Activated T-helper 17 cell treated with anti-CD3 and anti-CD28 coated beads, Interleukin-2, amount 50 U/mL, for 72 hours (primary cell): ENCODE data around the gene FOXJ1. TPM values are rescaled to one million over a fixed set of nuclear protein-coding genes. Genes with fewer than 3 reads are reported as not detected.

Source experiments
- ATAC-seq: fragments of 150-1000 bp; cut with Tn5 transposase; replicated peaks from 2 replicates; pipeline ENCODE4 v1.10.0; 2021; ENCODE audit warnings: mild to moderate bottlenecking, moderate library complexity
- H3K27ac Mint-ChIP-seq: one replicate; pipeline ENCODE4 v1.8.0; 2022; ENCODE audit warnings: mixed read lengths
- H3K27me3 Mint-ChIP-seq: one replicate; pipeline ENCODE4 v1.8.0; 2022; ENCODE audit warnings: mixed read lengths
- H3K36me3 Mint-ChIP-seq: one replicate; pipeline ENCODE4 v1.8.0; 2022; ENCODE audit warnings: low read depth, mild to moderate bottlenecking, mixed read lengths
- H3K4me1 Mint-ChIP-seq: one replicate; pipeline ENCODE4 v1.8.0; 2022; ENCODE audit warnings: mixed read lengths
- H3K4me3 Mint-ChIP-seq: one replicate; pipeline ENCODE4 v1.8.0; 2022; ENCODE audit warnings: mild to moderate bottlenecking, mixed read lengths
- H3K9me3 Mint-ChIP-seq: one replicate; pipeline ENCODE4 v1.8.0; 2022; ENCODE audit warnings: mixed read lengths
- total RNA-seq, 2 donors: library from RNA; stranded (reverse); gene quantifications; one replicate each; pipeline ENCODE4 v1.2.3, GENCODE V29; 2022

FOXJ1 gene
- total RNA-seq, 2 donors from 2014 or later = 0.15 TPM; not detected in 1

DNA sequence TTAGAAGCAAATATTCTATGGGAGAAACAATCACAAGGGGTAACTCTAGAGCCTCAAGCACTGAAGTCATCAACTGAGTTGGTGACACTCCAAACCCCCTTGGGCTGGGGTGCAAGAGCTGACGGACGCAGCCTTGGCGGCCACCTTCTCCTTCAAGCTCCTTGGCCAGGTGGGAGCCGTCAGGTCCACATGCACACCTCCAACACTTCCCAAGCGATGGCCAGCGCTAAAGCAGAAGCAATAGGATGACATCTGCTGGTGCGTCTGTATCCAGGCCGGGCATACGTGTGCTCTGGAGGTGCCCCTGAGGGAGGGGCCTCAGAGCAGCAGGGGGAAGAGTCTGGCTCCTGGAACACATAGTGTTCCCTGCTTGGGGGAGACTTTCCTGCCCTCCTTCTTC is 12.2 kb upstream of the FOXJ1 start:
- peak overlapping the region; percentile 78 for H3K27ac Mint-ChIP-seq
- H3K4me1 Mint-ChIP-seq = peaks cover 7% of the 10 kb centered on the region
- H3K9me3 Mint-ChIP-seq = no peaks in the 10 kb centered on the region
- H3K36me3 Mint-ChIP-seq = peaks cover 26% of the 10 kb centered on the region
- no peaks in the 10 kb centered on the region for H3K27me3 Mint-ChIP-seq
- no peak for ATAC-seq
- no peak overlapping the region for H3K4me3 Mint-ChIP-seq

DNA sequence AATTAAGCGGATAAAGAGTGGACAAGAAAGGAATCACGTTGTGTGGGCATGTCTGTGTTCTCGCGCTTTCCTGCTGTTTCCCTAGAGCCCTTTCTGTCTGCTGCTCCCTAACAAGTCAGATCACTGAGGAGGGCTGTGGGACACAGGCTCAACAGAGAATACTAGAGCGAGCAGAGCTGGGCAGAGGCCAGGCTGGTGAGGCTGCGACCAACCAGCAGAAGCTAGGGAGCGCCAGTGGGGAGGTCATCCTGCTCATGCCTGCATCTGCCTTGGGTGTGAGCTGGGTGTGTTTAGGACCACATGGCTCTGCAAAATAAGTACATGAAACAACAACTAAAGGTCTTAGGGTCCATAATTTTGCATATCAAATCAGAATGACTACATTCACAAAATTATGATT is 11.5 kb upstream of the FOXJ1 start:
- peaks cover 7% of the 10 kb centered on the region for H3K4me1 Mint-ChIP-seq
- H3K4me3 Mint-ChIP-seq = no peak overlapping the region
- peak overlapping the region; percentile 78 for H3K27ac Mint-ChIP-seq
- peaks cover 21% of the 10 kb centered on the region for H3K36me3 Mint-ChIP-seq
- no peak for ATAC-seq
- no peaks in the 10 kb centered on the region for H3K9me3 Mint-ChIP-seq
- H3K27me3 Mint-ChIP-seq = no peaks in the 10 kb centered on the region

DNA sequence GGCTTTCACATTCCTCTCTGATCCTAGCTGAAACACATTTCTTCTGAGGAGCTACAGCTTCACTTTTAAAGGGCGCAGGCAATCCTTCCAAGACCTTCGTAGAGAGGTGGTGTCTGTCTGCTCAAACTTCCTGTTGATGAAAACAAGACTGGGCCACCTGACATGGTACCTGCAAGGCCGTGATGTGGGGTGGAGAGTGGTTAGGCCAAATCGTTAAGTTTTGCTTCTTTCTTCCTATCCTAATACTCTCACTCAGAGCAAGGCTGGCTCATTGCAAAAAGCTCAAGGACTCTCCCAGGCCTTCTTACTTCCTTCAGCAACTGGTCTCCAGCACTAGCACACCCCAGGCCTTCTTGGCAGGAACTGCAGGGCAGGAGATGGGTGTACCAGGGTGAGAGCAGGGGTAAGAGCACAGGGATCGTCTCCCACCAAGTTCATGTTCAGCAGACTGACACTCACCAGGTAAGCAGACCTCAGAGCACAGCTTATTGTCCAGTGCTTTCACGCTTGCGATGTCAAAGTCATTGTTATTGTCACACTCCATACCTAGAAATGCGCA is 10.9 kb upstream of the FOXJ1 start:
- H3K27me3 Mint-ChIP-seq = no peaks in the 10 kb centered on the region
- peaks cover 15% of the 10 kb centered on the region for H3K36me3 Mint-ChIP-seq
- peak overlapping the region; percentile 78 for H3K27ac Mint-ChIP-seq
- no peaks in the 10 kb centered on the region for H3K9me3 Mint-ChIP-seq
- peaks cover 7% of the 10 kb centered on the region for H3K4me1 Mint-ChIP-seq
- no peak for ATAC-seq
- peak overlapping the region; percentile 11 for H3K4me3 Mint-ChIP-seq

DNA sequence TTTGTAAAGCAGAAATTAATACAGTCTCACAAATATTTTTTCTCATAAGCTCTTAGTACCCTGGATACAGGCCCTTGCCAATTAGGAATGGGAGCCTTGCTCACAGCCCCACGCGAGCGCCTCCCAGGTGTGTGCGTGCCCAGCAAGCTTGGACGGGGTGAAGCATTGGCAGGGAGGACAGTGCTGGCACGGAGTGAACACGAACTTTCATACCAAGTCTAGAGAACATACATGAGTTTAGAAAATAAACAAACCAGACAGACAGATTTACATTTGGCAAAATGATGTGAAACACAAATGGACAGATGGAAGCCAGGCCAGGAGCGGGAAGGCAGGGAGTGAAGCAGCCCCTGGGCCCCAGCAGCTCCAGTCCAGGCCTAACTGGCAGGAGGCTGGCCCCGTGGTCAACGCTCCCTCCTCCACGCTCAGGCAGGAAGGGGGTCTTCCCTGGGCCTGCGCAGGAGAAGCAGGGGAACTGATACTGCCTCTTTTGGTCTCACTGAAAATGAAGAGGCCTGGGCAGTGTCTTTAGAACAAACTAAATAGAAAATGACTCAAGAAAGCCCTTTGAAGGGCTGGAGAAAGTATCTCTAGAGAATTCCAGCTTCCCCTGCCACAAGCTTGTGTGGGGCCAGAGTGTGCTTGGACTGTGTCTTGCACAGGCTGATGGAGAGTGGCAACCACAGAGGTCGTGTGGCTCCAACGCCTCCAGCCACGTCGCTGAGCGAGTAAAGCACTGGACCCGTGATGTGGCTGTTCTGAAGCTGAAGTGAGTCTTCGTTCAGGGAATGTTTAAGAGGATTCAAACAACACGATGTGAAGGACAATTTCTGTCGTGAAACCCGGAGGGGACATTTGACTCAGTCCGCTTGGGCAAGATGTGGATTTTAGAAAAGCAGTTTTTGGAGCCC is 9.9 kb upstream of the FOXJ1 start:
- ATAC-seq = no peak
- peaks cover 15% of the 10 kb centered on the region for H3K36me3 Mint-ChIP-seq
- H3K27ac Mint-ChIP-seq = no peak overlapping the region
- H3K4me3 Mint-ChIP-seq = no peak overlapping the region
- H3K9me3 Mint-ChIP-seq = no peaks in the 10 kb centered on the region
- H3K27me3 Mint-ChIP-seq = no peaks in the 10 kb centered on the region
- peaks cover 9% of the 10 kb centered on the region for H3K4me1 Mint-ChIP-seq

DNA sequence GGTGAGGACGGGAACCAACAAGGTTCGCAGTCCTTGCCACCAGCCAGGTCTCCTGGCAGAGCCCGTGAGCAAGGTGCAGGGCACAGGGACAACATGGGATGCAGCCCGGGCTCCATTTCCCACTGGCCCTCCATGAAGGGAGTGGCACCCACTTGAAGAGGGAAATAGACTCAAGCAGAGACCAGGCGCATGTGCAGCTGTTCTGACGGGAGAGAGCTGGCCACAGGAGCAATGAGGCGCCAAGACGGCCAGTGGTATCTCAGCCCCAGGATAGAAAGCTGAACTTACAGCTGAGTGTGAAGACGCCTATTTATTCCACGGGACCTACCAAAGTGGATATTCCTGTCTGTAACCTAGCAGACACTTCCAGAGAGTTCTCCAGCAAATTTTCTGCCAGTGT is 8.2 kb upstream of the FOXJ1 start:
- ATAC-seq = no peak
- Mint-ChIP-seq H3K4me1 (peaks cover 23% of the 10 kb centered on the region), H3K27me3 (no peaks in the 10 kb centered on the region), H3K36me3 (peaks cover 15% of the 10 kb centered on the region), H3K9me3 (no peaks in the 10 kb centered on the region), H3K27ac (peak overlapping the region; percentile 29), H3K4me3 (no peak overlapping the region)

DNA sequence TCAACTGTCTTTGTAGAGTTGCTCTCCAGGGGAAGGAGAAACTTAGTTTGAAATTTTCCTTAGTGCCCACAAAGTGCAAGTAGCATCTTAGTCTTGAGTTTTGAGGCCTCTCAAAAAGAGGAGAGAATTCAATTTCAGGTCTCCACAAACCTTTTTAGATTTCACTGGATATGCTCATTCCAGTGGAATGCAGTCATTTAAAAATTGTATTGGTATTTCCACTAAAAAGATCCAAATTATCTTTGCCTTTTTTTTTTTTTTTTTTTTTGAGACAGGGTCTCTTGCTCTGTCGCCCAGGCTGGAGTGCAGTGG is 6.9 kb upstream of the FOXJ1 start:
- no peak overlapping the region for H3K27ac Mint-ChIP-seq
- no peak for ATAC-seq
- H3K9me3 Mint-ChIP-seq = no peaks in the 10 kb centered on the region
- peaks cover 29% of the 10 kb centered on the region for H3K4me1 Mint-ChIP-seq
- no peak overlapping the region for H3K4me3 Mint-ChIP-seq
- H3K27me3 Mint-ChIP-seq = no peaks in the 10 kb centered on the region
- peaks cover 15% of the 10 kb centered on the region for H3K36me3 Mint-ChIP-seq

DNA sequence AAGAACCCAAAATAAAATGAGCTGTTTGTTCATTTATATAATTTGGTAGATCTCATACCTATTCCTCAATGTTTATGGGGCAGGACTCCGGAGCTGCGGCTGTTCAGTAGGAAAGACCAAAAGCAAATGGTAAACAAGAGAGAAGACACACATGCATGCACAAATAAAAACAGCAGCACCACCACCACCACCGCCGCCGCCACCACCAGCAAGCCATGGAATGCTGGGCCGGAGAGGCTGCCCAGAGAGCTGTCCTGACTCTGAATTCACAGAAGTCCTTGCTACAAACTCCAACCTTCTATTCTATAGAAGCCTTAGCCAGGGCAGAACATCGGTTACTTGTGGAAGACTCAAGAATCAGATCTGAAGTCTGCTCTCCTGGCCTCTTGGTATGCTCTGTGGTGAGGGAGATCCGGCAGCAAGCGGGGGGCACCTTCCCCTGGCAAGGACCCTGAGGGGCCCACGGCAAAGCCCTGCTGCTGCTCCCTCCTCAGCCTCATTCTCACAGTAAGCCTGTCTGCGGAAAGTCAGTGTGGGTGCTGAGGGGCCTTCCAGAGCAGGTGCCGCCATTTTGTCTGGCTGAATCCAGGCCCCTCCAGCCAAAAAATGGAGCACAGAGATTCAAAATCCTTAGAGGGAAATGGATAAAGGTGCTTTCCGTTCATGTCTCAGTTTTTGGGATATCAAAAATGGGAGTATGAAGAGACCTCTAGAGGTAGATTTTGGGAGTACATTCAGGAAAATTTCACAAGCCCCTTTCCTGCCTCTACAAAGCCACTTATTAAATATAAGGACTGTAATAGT is 6.4 kb upstream of the FOXJ1 start:
- Mint-ChIP-seq H3K4me1 (peaks cover 32% of the 10 kb centered on the region), H3K27me3 (no peaks in the 10 kb centered on the region), H3K27ac (peak overlapping the region; percentile 92), H3K9me3 (no peaks in the 10 kb centered on the region), H3K4me3 (no peak overlapping the region), H3K36me3 (peaks cover 9% of the 10 kb centered on the region)
- no peak for ATAC-seq

DNA sequence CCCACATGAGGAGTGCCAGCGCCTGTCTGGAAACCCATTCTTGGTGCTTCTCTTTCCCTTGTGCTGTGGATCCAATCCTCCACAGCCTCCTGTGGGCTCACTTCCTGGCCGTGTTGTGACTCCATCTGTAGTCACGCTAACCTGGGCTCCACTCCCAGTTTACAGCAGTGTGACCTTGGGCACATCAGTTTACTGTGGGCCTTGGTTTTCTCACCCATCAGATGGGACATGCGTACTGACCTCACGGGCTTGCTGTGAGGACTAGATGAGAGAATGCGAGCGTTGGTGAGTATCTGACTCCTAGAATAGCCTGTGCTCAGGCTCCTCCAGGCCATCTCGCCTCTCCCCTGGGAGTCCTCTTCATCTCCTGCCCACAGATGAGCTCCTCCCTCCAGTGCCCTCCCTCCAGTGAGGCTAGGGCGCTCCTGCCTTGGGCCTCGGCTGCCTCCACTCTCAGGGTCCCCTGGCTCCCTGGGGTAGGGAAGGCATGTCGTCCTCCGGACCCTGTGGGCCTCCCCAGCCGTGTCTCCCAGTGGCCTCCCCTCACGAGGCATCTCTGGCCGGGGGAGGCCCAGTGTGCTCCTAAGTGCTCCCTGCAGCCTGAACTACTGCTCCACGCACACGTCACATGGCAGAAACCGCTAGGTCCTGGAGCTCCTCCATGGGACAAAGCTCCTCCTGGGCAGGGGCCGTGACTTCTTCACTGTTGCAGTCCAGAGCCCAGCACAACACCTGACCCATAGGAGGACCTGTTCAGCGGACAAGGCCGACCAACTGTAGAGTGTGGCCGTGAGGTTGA is 5.2 kb upstream of the FOXJ1 start:
- peaks cover 29% of the 10 kb centered on the region for H3K4me1 Mint-ChIP-seq
- ATAC-seq = peak; percentile 61
- H3K36me3 Mint-ChIP-seq = peaks cover 6% of the 10 kb centered on the region
- H3K27me3 Mint-ChIP-seq = no peaks in the 10 kb centered on the region
- peak overlapping the region; percentile 78 for H3K4me3 Mint-ChIP-seq
- H3K9me3 Mint-ChIP-seq = no peaks in the 10 kb centered on the region
- H3K27ac Mint-ChIP-seq = peak overlapping the region; percentile 92

DNA sequence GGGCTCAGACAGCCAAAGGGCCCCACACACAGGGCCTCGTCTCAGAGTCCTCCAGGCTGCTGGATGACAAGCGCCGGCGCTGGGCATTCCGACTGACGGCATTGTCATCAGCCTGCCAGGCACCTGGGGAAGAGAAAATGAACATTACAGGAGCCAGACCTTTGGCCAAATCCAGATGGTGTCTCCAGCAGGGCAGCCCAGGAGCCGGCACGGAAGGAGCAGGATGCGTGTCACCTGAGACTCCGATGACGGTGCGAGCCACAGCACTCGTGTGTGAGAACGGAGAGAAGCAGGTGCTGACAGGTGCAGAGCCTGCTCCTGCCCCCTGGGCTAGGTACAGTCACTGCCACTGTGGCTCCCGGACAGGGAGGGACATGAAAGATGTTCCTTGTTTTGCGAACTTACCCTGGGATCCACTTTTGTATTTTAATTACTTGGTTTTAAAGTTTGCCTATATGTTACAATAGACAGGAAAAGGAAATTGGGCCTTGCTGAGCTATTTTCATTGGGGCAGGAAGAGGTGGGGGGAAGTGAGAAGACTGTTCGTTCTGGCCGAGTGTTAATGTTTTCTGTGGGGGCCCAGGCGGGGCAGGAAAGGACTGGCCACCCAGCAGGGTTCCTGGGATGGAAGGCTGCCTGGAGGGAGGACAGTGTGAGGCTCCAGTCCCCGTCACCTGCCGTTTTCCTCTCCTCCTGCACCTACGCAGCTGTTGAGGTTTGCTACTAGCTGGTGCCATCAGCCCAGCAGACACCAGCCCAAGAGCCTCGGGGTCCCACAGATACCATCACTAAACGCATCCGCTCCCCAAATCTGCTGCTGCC is 4.4 kb upstream of the FOXJ1 start:
- peak overlapping the region; percentile 92 for H3K27ac Mint-ChIP-seq
- peaks cover 6% of the 10 kb centered on the region for H3K36me3 Mint-ChIP-seq
- peaks cover 29% of the 10 kb centered on the region for H3K4me1 Mint-ChIP-seq
- peak overlapping the region; percentile 78 for H3K4me3 Mint-ChIP-seq
- H3K27me3 Mint-ChIP-seq = peaks cover 2% of the 10 kb centered on the region
- no peaks in the 10 kb centered on the region for H3K9me3 Mint-ChIP-seq
- peak; percentile 57 for ATAC-seq

DNA sequence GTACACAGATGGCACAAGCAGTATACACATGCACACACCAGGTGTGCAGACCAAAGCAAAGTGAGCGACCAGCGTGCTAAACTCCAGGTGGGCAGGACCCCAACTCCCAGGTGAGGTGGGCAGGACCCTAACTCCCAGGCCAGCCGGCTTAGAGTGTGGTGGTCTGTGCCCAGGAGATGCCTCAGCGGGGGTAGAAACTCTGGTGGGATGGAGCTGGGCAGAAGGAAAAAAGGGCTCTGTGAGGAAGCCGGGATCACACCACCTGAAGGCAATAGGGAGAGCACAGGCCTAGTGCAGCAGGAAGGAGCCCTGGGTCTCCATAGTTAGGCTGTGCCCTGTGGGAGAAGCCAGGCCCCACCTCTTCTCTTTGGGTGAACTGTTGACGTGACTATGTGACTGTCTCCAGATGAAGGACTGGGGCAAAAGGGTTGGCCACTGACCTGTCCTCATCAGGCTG is 1.6 kb upstream of the FOXJ1 start:
- H3K27me3 Mint-ChIP-seq = peaks cover 6% of the 10 kb centered on the region
- H3K36me3 Mint-ChIP-seq = no peaks in the 10 kb centered on the region
- ATAC-seq = no peak
- H3K27ac Mint-ChIP-seq = peak overlapping the region; percentile 74
- no peaks in the 10 kb centered on the region for H3K9me3 Mint-ChIP-seq
- peaks cover 29% of the 10 kb centered on the region for H3K4me1 Mint-ChIP-seq
- H3K4me3 Mint-ChIP-seq = peak overlapping the region; percentile 70

DNA sequence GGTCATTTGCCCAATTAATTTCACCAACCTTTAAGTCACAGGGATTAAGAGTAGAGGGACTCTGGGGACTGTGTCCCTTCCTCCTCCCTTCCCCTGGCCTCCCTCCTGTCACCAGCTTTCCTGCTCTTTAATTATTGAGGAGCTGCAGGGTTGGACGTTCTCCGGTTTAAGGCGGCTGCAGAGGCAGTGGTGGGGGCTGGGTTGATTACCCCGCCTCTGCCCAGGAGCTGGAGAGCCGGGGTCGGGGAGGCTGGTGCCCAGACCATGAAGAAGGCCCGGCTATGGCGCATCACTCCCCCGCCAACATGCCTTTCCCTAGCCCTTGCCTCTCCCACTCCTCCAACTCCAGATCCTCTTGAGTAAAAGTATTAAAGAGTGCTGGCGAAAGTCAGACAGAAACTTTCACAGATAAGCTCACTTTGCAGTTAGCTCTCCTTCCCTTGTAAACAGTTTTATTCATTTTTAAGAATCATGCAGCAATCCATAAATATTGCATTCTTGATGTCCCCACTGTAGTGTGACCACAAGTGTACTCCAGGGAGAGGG is 1.1 kb upstream of the FOXJ1 start:
- Mint-ChIP-seq H3K36me3 (no peaks in the 10 kb centered on the region), H3K4me1 (peaks cover 29% of the 10 kb centered on the region), H3K27ac (peak overlapping the region; percentile 74), H3K27me3 (peaks cover 6% of the 10 kb centered on the region), H3K4me3 (peak overlapping the region; percentile 70), H3K9me3 (no peaks in the 10 kb centered on the region)
- ATAC-seq = no peak

DNA sequence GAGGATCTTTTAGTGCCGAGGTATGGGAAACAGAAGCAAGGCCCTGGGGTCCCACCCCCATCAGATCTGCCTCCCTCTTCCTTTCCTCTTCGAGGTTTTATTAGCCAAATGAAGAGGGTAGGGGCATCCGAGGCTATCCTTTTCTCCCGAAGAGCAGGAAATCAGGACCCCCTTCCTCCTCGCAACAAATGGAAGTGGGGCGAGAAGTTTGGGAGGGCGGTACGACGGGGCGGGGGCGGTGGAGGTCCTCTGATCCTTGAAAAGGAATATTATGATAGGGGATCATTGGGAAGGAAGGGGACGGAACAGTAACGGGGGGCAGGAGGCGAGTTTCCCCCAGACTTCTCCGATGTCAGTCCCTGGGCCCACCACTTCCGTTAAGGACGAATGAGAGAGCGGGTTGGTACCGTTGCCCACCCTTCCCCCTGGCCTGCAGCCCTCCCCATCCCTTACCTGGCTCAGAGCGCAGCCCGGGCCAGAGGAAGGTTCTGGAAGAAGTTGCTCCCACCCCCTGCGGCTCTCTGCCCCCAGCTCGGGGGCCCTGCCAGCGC is 309 bp downstream of the FOXJ1 start:
- no peak for ATAC-seq
- Mint-ChIP-seq H3K27ac (no peak overlapping the region), H3K9me3 (no peaks in the 10 kb centered on the region)

More for the DNA sequence above, 309 bp downstream of the FOXJ1 start:
- H3K36me3 Mint-ChIP-seq = no peaks in the 10 kb centered on the region
- H3K4me1 Mint-ChIP-seq = peaks cover 24% of the 10 kb centered on the region
- H3K27me3 Mint-ChIP-seq = peaks cover 6% of the 10 kb centered on the region
- H3K4me3 Mint-ChIP-seq = peak overlapping the region; percentile 70
